Panc1 (cell line): ENCODE data around the gene NTNG1. TPM values are rescaled to one million over a fixed set of nuclear protein-coding genes. Genes with fewer than 3 reads are reported as not detected.

Experiments
- ATAC-seq: fragments of 200-7000 bp; cut with Tn5 transposase; 2 replicates; pipeline ENCODE4 v1.9.1; 2020; ENCODE audit warnings: mild to moderate bottlenecking, moderate library complexity
- BruUV-seq: library from RNA; stranded (reverse); fragments of 400-500 nt; replicated peaks from 2 replicates; lab custom pipeline; 2021; lab: Mats Ljungman, UMichigan
- CTCF ChIA-PET: fragments of 300-600 bp; sonication (Branson Sonifier 250); formaldehyde crosslinking; loops from one replicate; lab custom pipeline; 2022; ENCODE audit warnings: antibody characterized with exemption; lab: Charles Lee
- POLR2A ChIA-PET: fragments of 300-600 bp; sonication (Branson Sonifier 250); formaldehyde crosslinking; loops from one replicate; lab custom pipeline; 2022; ENCODE audit warnings: antibody characterized with exemption; lab: Charles Lee
- DNase-seq: peaks from one replicate; pipeline ENCODE4 v3.0.0-alpha.2; 2010; ENCODE audit warnings: low read depth, low spot score
- H3K27ac ChIP-seq: 2 replicates; pipeline ENCODE4 v1.5.1; 2011; ENCODE audit warnings: mild to moderate bottlenecking, low read length, inconsistent platforms
- H3K27me3 ChIP-seq: fragments of 200-500 bp; sonication (Bioruptor generic); 2 replicates; pipeline ENCODE4 v1.6.0; 2014; ENCODE audit warnings: low read length, inconsistent platforms; ENCODE audit not compliant: control insufficient read depth, insufficient read depth
- H3K36me3 ChIP-seq: fragments of 200-500 bp; sonication (Bioruptor generic); 2 replicates; pipeline ENCODE4 v1.5.1; 2014; ENCODE audit warnings: inconsistent platforms, mild to moderate bottlenecking, low read length, moderate library complexity; ENCODE audit not compliant: control insufficient read depth, insufficient read depth
- H3K4me1 ChIP-seq: 2 replicates; pipeline ENCODE4 v1.5.1; 2011; ENCODE audit warnings: inconsistent platforms, mild to moderate bottlenecking, low read length, moderate library complexity; ENCODE audit not compliant: control insufficient read depth, insufficient read depth
- H3K4me3 ChIP-seq, 2 experiments: 2 replicates each; pipeline ENCODE4 v1.5.1; 2011 to 2012; ENCODE audit warnings: low read depth in 2 of 2, low read length in 2 of 2, mild to moderate bottlenecking in 2 of 2, inconsistent platforms in 1 of 2, moderate library complexity in 1 of 2
- H3K9me3 ChIP-seq: fragments of 200-500 bp; sonication (Bioruptor generic); 2 replicates; pipeline ENCODE4 v1.5.1; 2014; ENCODE audit warnings: low read depth, mild to moderate bottlenecking, inconsistent platforms, low read length, moderate library complexity; ENCODE audit not compliant: control insufficient read depth, insufficient read depth
- CTCF ChIP-seq: fragments of 450-650 bp; IDR thresholded peaks from 2 replicates; pipeline ENCODE4 v1.5.1; 2017; ENCODE audit warnings: mild to moderate bottlenecking
- POLR2AphosphoS5 ChIP-seq: IDR thresholded peaks from 2 replicates; pipeline ENCODE4 v1.6.1; 2012; ENCODE audit warnings: mild to moderate bottlenecking, low read depth, low read length, moderate library complexity
- REST ChIP-seq, 2 experiments: IDR thresholded peaks; 2 replicates each; pipeline ENCODE4 v1.6.1; 2011 to 2012; ENCODE audit warnings: low read depth in 2 of 2, control low read depth in 1 of 2, low read length in 1 of 2, mild to moderate bottlenecking in 1 of 2, moderate library complexity in 1 of 2; ENCODE audit not compliant: insufficient read depth in 1 of 2
- SIN3A ChIP-seq: IDR thresholded peaks from 2 replicates; pipeline ENCODE4 v1.6.1; 2012; ENCODE audit warnings: low read depth, mild to moderate bottlenecking, low read length, moderate library complexity, borderline replicate concordance; ENCODE audit not compliant: insufficient read depth
- TCF7L2 ChIP-seq: IDR thresholded peaks from 2 replicates; pipeline ENCODE4 v1.6.1; 2011; ENCODE audit warnings: mild to moderate bottlenecking, low read depth, low read length, inconsistent platforms
- in situ Hi-C: cut with HindIII; loops from 2 replicates; pipeline ENCODE4 v1.10.0; 2016; ENCODE audit warnings: low sequenced_read_pairs, low pct_unique_long_range_greater_than_20kb
- intact Hi-C: fragments of 100-400 bp; cut with micrococcal nuclease; formaldehyde crosslinking; loops from one replicate; pipeline ENCODE4 v1.10.0; 2022; ENCODE audit not compliant: unreplicated experiment
- total RNA-seq: library from RNA; stranded (reverse); gene quantifications from one replicate; pipeline ENCODE4 v1.2.1, GENCODE V29; 2021; ENCODE audit not compliant: unreplicated experiment

Gene NTNG1
- total RNA-seq, 1 experiment from 2014 or later = 0.13 TPM

GRCh38 chr1:107095647-107096046 is 45.2 kb upstream of the NTNG1 start:
- Histone ChIP-seq H3K9me3 (no peaks in the 10 kb centered on the region), H3K27me3 (no peaks in the 10 kb centered on the region), H3K36me3 (no peaks in the 10 kb centered on the region), H3K27ac (no peak overlapping the region), H3K4me3 (no peak overlapping the region), H3K4me1 (no peaks in the 10 kb centered on the region)
- ChIA-PET CTCF (no interaction called here), POLR2A (no interaction called here)
- DNase-seq (no peak), ATAC-seq (no peak)
- no TSS peak for BruUV-seq
- TF ChIP-seq REST (IDR thresholded peaks at IDR 0.05; ENCODE audit: insufficient read depth in 1 of 2, low read depth in 2 of 2, low read length in 1 of 2) = no peak
- TF ChIP-seq SIN3A = no peak
- TF ChIP-seq POLR2AphosphoS5 = no peak
- no peak for TF ChIP-seq TCF7L2
- no peak for TF ChIP-seq CTCF
- intact Hi-C loops = no loop called here
- in situ Hi-C loops = no loop called here

- POLR2A ChIA-PET = no interaction called here
- CTCF ChIA-PET = no interaction called here
- in situ Hi-C loops (no loop called here), intact Hi-C loops (no loop called here)
- DNase-seq (no peak), ATAC-seq (no peak)
- TF ChIP-seq REST (IDR thresholded peaks at IDR 0.05; ENCODE audit: insufficient read depth in 1 of 2, low read depth in 2 of 2, low read length in 1 of 2) (no peak), TCF7L2 (no peak), SIN3A (no peak), CTCF (no peak), POLR2AphosphoS5 (no peak)
- H3K27ac ChIP-seq = no peak overlapping the region
- no peaks in the 10 kb centered on the region for H3K4me1 ChIP-seq
- H3K36me3 ChIP-seq = no peaks in the 10 kb centered on the region
- BruUV-seq = no TSS peak
- no peaks in the 10 kb centered on the region for H3K27me3 ChIP-seq
- no peaks in the 10 kb centered on the region for H3K9me3 ChIP-seq
- no peak overlapping the region for H3K4me3 ChIP-seq
Measured at GRCh38 chr1:107096690-107097089, 44.1 kb upstream of the NTNG1 start.
